CD4-positive, alpha-beta T cell treated with Interleukin-12 subunit alpha and Interleukin-12 subunit beta, for 1 hour (primary cell): ENCODE data around the gene TPM4.

Experiments
- DNase-seq: peaks from one replicate; pipeline ENCODE4 v3.0.0-alpha.2; 2020

TPM4 gene

GRCh38 chr19:16134510-16134909 lies 58.2 kb downstream of the TPM4 start:
- no peak for DNase-seq

GRCh38 chr19:16135430-16136127 lies 59.3 kb downstream of the TPM4 start:
- no peak for DNase-seq

GRCh38 chr19:16136185-16136999 lies 60.1 kb downstream of the TPM4 start:
- DNase-seq, result no peak

- DNase-seq, result no peak
These were observed 63.5 kb downstream of the TPM4 start for GRCh38 chr19:16139752-16140151.

GRCh38 chr19:16141043-16141442 lies 64.7 kb downstream of the TPM4 start:
- DNase-seq, result no peak

- DNase-seq, result no peak
These were observed 65.8 kb downstream of the TPM4 start for GRCh38 chr19:16142032-16142580.

GRCh38 chr19:16143399-16144215 lies 67.3 kb downstream of the TPM4 start, which contains the start of gene HSH2D:
Gene HSH2D (plus strand): TSS chr19:16143685. CDS start chr19:16148751, 5,066 bp downstream.
- DNase-seq, result peak; percentile 81

- no peak for DNase-seq
These were observed 67.9 kb downstream of the TPM4 start for GRCh38 chr19:16144216-16144581.

- DNase-seq, result no peak
These were observed 69.8 kb downstream of the TPM4 start for GRCh38 chr19:16146112-16146511.

- DNase-seq, result no peak
These were observed 72.3 kb downstream of the TPM4 start for GRCh38 chr19:16148443-16149229.
